Neutrophil (primary cell): ENCODE results near the gene PLCB4.

Experiments
- H3K27ac ChIP-seq: fragments of 200-600 bp; sonication (generic); 2 replicates; pipeline ENCODE4 v1.5.1; 2016; ENCODE audit warnings: mild to moderate bottlenecking, moderate library complexity
- H3K27me3 ChIP-seq: fragments of 200-600 bp; sonication (generic); 2 replicates; pipeline ENCODE4 v1.6.0; 2016; ENCODE audit warnings: mild to moderate bottlenecking
- H3K36me3 ChIP-seq: fragments of 200-600 bp; sonication (generic); 2 replicates; pipeline ENCODE4 v1.5.1; 2017
- H3K4me1 ChIP-seq, 2 experiments: fragments of 200-600 bp in 1 of 2; sonication (generic) in 1 of 2; 1 replicate in 1 of 2; 2 replicates in 1 of 2; pipeline versions ENCODE4 v1.5.1 to v1.6.1; 2013 to 2016; ENCODE audit warnings: low read depth in 1 of 2, low read length in 1 of 2, mild to moderate bottlenecking in 1 of 2, moderate library complexity in 1 of 2; ENCODE audit not compliant: control insufficient read depth in 1 of 2, insufficient read depth in 1 of 2
- H3K4me3 ChIP-seq, 2 experiments: fragments of 200-600 bp in 1 of 2; sonication (generic) in 1 of 2; 1 replicate in 1 of 2; 2 replicates in 1 of 2; pipeline ENCODE4 v1.5.1; 2013 to 2016; ENCODE audit warnings: low read depth in 1 of 2, low read length in 1 of 2, mild to moderate bottlenecking in 1 of 2, moderate library complexity in 1 of 2
- H3K9me3 ChIP-seq: fragments of 200-600 bp; sonication (generic); 2 replicates; pipeline ENCODE4 v1.5.1; 2016
- CTCF ChIP-seq: fragments of 200-600 bp; sonication (generic); IDR thresholded peaks from 2 replicates; pipeline ENCODE4 v1.5.1; 2016; ENCODE audit warnings: antibody characterized with exemption

The PLCB4 gene

GRCh38 chr20:9311132-9311531 lies 242.2 kb downstream of the PLCB4 start:
- no peaks in the 10 kb centered on the region for H3K9me3 ChIP-seq
- H3K36me3 ChIP-seq: no peaks in the 10 kb centered on the region

GRCh38 chr20:9319687-9320384 lies 250.9 kb downstream of the PLCB4 start:
- H3K27me3 ChIP-seq: no peaks in the 10 kb centered on the region
- peaks cover 0 to 9% of the 10 kb centered on the region in 2 experiments for H3K4me1 ChIP-seq
- H3K9me3 ChIP-seq: no peaks in the 10 kb centered on the region
- no peak overlapping the region for H3K27ac ChIP-seq
- no peaks in the 10 kb centered on the region for H3K36me3 ChIP-seq
- H3K4me3 ChIP-seq: no peak overlapping the region
- no peak for TF ChIP-seq CTCF

More at GRCh38 chr20:9311132-9311531, 242.2 kb downstream of the PLCB4 start:
- Histone ChIP-seq H3K27ac (no peak overlapping the region), H3K27me3 (no peaks in the 10 kb centered on the region), H3K4me1 (no peaks in the 10 kb centered on the region), H3K4me3 (no peak overlapping the region)
- TF ChIP-seq CTCF: no peak

DNA sequence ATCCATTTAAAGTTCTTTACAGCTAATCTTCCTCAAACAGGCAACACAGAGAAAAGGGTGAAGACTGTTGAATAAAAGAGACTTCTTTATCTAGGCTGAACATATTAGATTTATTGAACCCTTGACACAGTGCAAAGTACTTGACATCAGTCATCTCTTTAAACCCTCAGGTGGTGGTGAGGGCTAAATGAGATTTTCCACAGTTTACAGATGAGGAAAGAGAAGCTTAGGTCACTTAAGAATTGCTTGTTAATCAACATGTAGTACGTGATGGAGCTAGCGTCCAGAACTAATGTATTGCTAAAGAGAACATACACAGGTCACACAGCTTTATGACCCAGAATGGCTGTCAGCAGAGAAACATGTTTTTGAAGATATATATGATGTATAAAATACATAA lies 252.1 kb downstream of the PLCB4 start:
- Histone ChIP-seq H3K4me1 (peaks cover 0 to 9% of the 10 kb centered on the region in 2 experiments), H3K36me3 (no peaks in the 10 kb centered on the region), H3K4me3 (no peak overlapping the region), H3K9me3 (no peaks in the 10 kb centered on the region), H3K27ac (no peak overlapping the region), H3K27me3 (no peaks in the 10 kb centered on the region)
- TF ChIP-seq CTCF: no peak

GRCh38 chr20:9322661-9323060 lies 253.8 kb downstream of the PLCB4 start:
- Histone ChIP-seq H3K4me3 (no peak overlapping the region), H3K27ac (no peak overlapping the region), H3K27me3 (no peaks in the 10 kb centered on the region), H3K4me1 (peaks cover 0 to 9% of the 10 kb centered on the region in 2 experiments), H3K9me3 (no peaks in the 10 kb centered on the region), H3K36me3 (no peaks in the 10 kb centered on the region)
- TF ChIP-seq CTCF: no peak

GRCh38 chr20:9323622-9324021 lies 254.7 kb downstream of the PLCB4 start:
- H3K4me3 ChIP-seq: no peak overlapping the region
- no peaks in the 10 kb centered on the region for H3K36me3 ChIP-seq
- H3K27ac ChIP-seq: no peak overlapping the region
- H3K27me3 ChIP-seq: no peaks in the 10 kb centered on the region
- no peaks in the 10 kb centered on the region for H3K9me3 ChIP-seq
- TF ChIP-seq CTCF: no peak
- H3K4me1 ChIP-seq: peaks cover 0 to 9% of the 10 kb centered on the region in 2 experiments
